Neural cell (in vitro differentiated cells): ENCODE data around the gene RAD9B. TPM values are rescaled to one million over a fixed set of nuclear protein-coding genes. Genes with fewer than 3 reads are reported as not detected.

Experiments
- H2AFZ ChIP-seq: fragments of 200-600, 300-800 bp; sonication (generic), shearing (Covaris generic); 2 replicates; pipeline ENCODE4 v1.6.0; 2014; ENCODE audit warnings: low read depth, mild to moderate bottlenecking, antibody characterized with exemption, low read length, moderate library complexity
- H3F3A ChIP-seq: fragments of 200-600 bp; shearing (Covaris generic); 2 replicates; pipeline ENCODE4 v1.6.1; 2016; ENCODE audit warnings: mild to moderate bottlenecking, moderate library complexity, mixed read lengths, antibody characterized with exemption, low read length; ENCODE audit not compliant: insufficient read depth, poor library complexity, severe bottlenecking
- H3K27ac ChIP-seq: fragments of 200-600, 300-800 bp; sonication (generic), shearing (Covaris generic); 2 replicates; pipeline ENCODE4 v1.5.1; 2014; ENCODE audit warnings: mild to moderate bottlenecking, low read length, moderate library complexity
- H3K27me3 ChIP-seq: fragments of 300-800, 200-600 bp; sonication (generic), shearing (Covaris generic); 2 replicates; pipeline ENCODE4 v1.6.0; 2014; ENCODE audit warnings: mild to moderate bottlenecking, low read depth, low read length, moderate library complexity; ENCODE audit not compliant: insufficient read depth
- H3K36me3 ChIP-seq: fragments of 300-800, 200-600 bp; sonication (generic), shearing (Covaris generic); 2 replicates; pipeline ENCODE4 v1.5.1; 2014; ENCODE audit warnings: mild to moderate bottlenecking, antibody characterized with exemption, low read length, moderate library complexity; ENCODE audit not compliant: insufficient read depth
- H3K4me2 ChIP-seq: fragments of 300-800, 200-600 bp; sonication (generic), shearing (Covaris generic); 2 replicates; pipeline ENCODE4 v1.6.0; 2014; ENCODE audit warnings: mild to moderate bottlenecking, low read length
- H3K4me3 ChIP-seq: fragments of 300-800, 200-600 bp; sonication (generic), shearing (Covaris generic); 2 replicates; pipeline ENCODE4 v1.5.1; 2014; ENCODE audit warnings: mild to moderate bottlenecking, low read length, moderate library complexity
- H3K79me2 ChIP-seq: fragments of 200-600 bp; shearing (Covaris generic); replicated peaks from 2 replicates; pipeline ENCODE4 v1.6.0; 2014; ENCODE audit warnings: mild to moderate bottlenecking, low read length, moderate library complexity; ENCODE audit not compliant: insufficient read depth
- H3K9ac ChIP-seq: fragments of 300-800, 200-600 bp; sonication (generic), shearing (Covaris generic); 2 replicates; pipeline ENCODE4 v1.6.1; 2016; ENCODE audit warnings: mild to moderate bottlenecking, low read length, mixed read lengths
- H3K9me2 ChIP-seq: fragments of 200-600 bp; shearing (Covaris generic); 2 replicates; pipeline ENCODE4 v1.6.1; 2016; ENCODE audit warnings: mild to moderate bottlenecking, low read length, mixed read lengths; ENCODE audit not compliant: insufficient read depth
- H3K9me3 ChIP-seq: fragments of 200-600, 300-800 bp; sonication (generic), shearing (Covaris generic); 2 replicates; pipeline ENCODE4 v1.6.1; 2016; ENCODE audit warnings: mild to moderate bottlenecking, mixed run types, low read length, moderate library complexity, mixed read lengths
- H4K20me1 ChIP-seq: fragments of 200-600 bp; shearing (Covaris generic); 2 replicates; pipeline ENCODE4 v1.6.1; 2016; ENCODE audit warnings: mild to moderate bottlenecking, mixed run types; ENCODE audit not compliant: insufficient read depth
- CTCF ChIP-seq: fragments of 450-650 bp; IDR thresholded peaks from 2 replicates; pipeline ENCODE4 v1.5.1; 2014; ENCODE audit warnings: antibody characterized with exemption, mild to moderate bottlenecking, moderate library complexity; ENCODE audit not compliant: poor library complexity, severe bottlenecking
- EP300 ChIP-seq: fragments of 450-650 bp; conservative IDR thresholded peaks from 2 replicates; pipeline ENCODE4 v1.6.1; 2014; ENCODE audit warnings: antibody characterized with exemption, mild to moderate bottlenecking, moderate library complexity; ENCODE audit not compliant: poor library complexity, severe bottlenecking
- EZH2 ChIP-seq: fragments of 200-600, 300-800 bp; shearing (Covaris generic), sonication (generic); IDR thresholded peaks from 2 replicates; pipeline ENCODE4 v1.6.1; 2014; ENCODE audit warnings: antibody characterized with exemption, low read length, borderline replicate concordance, mild to moderate bottlenecking; ENCODE audit not compliant: insufficient read depth, poor library complexity, severe bottlenecking
- MXI1 ChIP-seq: fragments of 450-650 bp; conservative IDR thresholded peaks from 2 replicates; pipeline ENCODE4 v1.6.1; 2014; ENCODE audit warnings: antibody characterized with exemption, mild to moderate bottlenecking; ENCODE audit not compliant: poor library complexity, severe bottlenecking
- POLR2AphosphoS5 ChIP-seq: IDR thresholded peaks from 2 replicates; pipeline ENCODE4 v1.6.1; 2012
- RAD21 ChIP-seq: fragments of 450-650 bp; conservative IDR thresholded peaks from 2 replicates; pipeline ENCODE4 v1.6.1; 2014; ENCODE audit warnings: antibody characterized with exemption, mild to moderate bottlenecking, moderate library complexity
- SMC3 ChIP-seq: fragments of 450-650 bp; conservative IDR thresholded peaks from 2 replicates; pipeline ENCODE4 v1.6.1; 2014; ENCODE audit warnings: antibody characterized with exemption, mild to moderate bottlenecking, moderate library complexity; ENCODE audit not compliant: poor library complexity
- TAF1 ChIP-seq: IDR thresholded peaks from 2 replicates; pipeline ENCODE4 v1.6.1; 2012; ENCODE audit warnings: low read depth
- polyA plus RNA-seq: library from polyadenylated mRNA; depleted of rRNA; stranded (reverse); fragments of >200 nt; gene quantifications from 2 replicates; pipeline ENCODE4 v1.2.3, GENCODE V29; 2014
- TF ChIP-seq, protein P1 (sequence below): IDR thresholded peaks from 2 replicates; pipeline ENCODE4 v1.6.1; 2012; ENCODE audit warnings: borderline replicate concordance

Gene RAD9B
- polyA plus RNA-seq, 1 donor from 2014 or later = 0.90 TPM

DNA sequence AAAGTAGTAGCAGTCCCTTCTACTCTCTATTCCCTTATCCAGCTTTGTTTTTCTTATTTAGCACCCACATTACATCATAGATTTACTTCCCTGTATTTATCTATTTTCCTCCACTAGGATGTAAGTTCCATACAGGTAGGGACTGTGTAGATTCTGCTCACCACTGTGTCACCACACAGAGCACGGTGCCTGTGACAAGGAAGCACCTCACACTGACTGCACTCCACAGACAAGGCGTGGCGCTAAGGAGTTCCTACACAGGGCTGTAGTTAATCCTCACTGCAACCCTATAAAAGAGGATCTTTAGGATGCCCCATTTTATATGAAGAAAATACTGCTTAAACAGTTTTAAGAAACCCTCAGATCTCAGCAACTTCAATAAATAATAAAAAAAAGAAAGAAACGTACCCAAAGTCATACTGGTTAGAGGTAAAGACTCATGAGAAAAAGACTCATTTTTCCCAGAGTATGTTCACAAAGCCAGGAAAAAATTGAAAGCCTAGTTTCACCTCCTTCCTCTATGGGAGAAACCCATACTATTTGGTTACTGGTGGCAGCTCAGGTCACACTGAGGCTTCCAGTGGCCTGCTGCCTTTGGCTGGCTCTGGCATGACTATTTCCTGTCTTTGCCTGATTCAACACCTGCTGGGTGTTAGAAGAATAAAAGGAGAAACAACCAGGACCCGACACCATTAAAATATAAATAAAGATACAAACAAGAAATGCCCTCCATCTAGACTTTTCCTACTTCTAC, 36.9 kb downstream of the RAD9B start:
- Histone ChIP-seq H4K20me1 (no peaks in the 10 kb centered on the region), H3K9me2 (no peaks in the 10 kb centered on the region), H3K27me3 (no peaks in the 10 kb centered on the region), H2AFZ (no peak overlapping the region), H3K79me2 (no peaks in the 10 kb centered on the region), H3K9me3 (no peaks in the 10 kb centered on the region), H3K36me3 (no peaks in the 10 kb centered on the region), H3F3A (no peaks in the 10 kb centered on the region), H3K9ac (no peak overlapping the region), H3K27ac (no peak overlapping the region), H3K4me2 (no peak overlapping the region), H3K4me3 (no peak overlapping the region)
- TF ChIP-seq, protein P1, sequence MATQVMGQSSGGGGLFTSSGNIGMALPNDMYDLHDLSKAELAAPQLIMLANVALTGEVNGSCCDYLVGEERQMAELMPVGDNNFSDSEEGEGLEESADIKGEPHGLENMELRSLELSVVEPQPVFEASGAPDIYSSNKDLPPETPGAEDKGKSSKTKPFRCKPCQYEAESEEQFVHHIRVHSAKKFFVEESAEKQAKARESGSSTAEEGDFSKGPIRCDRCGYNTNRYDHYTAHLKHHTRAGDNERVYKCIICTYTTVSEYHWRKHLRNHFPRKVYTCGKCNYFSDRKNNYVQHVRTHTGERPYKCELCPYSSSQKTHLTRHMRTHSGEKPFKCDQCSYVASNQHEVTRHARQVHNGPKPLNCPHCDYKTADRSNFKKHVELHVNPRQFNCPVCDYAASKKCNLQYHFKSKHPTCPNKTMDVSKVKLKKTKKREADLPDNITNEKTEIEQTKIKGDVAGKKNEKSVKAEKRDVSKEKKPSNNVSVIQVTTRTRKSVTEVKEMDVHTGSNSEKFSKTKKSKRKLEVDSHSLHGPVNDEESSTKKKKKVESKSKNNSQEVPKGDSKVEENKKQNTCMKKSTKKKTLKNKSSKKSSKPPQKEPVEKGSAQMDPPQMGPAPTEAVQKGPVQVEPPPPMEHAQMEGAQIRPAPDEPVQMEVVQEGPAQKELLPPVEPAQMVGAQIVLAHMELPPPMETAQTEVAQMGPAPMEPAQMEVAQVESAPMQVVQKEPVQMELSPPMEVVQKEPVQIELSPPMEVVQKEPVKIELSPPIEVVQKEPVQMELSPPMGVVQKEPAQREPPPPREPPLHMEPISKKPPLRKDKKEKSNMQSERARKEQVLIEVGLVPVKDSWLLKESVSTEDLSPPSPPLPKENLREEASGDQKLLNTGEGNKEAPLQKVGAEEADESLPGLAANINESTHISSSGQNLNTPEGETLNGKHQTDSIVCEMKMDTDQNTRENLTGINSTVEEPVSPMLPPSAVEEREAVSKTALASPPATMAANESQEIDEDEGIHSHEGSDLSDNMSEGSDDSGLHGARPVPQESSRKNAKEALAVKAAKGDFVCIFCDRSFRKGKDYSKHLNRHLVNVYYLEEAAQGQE = no peak
- TF ChIP-seq MXI1 = no peak
- no peak for TF ChIP-seq EP300
- no peak for TF ChIP-seq TAF1
- TF ChIP-seq RAD21 = no peak
- TF ChIP-seq SMC3 = no peak
- TF ChIP-seq CTCF = no peak
- no peak for TF ChIP-seq POLR2AphosphoS5
- TF ChIP-seq EZH2 = no peak

DNA sequence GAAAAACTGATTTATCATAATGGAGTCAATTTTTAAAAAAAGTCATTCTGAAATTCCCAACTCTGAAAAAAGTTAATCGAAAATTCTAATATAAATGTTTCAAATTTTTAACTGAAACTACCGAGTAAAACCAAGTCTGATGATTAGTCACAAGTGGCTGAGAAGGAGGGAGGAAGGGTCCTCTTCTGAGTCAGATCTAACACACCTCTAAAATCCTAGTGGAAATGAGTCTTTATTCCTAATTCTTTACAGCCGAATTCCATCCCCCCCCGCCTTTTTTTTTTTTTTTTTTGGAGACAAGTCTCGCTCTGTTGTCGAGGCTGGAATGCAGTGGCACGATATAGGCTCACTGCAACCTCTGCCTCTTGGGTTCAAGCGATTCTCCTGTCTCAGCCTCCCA, 37.9 kb downstream of the RAD9B start:
- no peak for TF ChIP-seq POLR2AphosphoS5
- TF ChIP-seq, protein P1 = no peak
- TF ChIP-seq MXI1 = no peak
- TF ChIP-seq RAD21 = no peak
- no peak for TF ChIP-seq EZH2
- no peak for TF ChIP-seq CTCF
- no peak for TF ChIP-seq EP300
- TF ChIP-seq SMC3 = no peak
- H3K9me2 ChIP-seq = no peaks in the 10 kb centered on the region
- H3K9me3 ChIP-seq = no peaks in the 10 kb centered on the region
- H2AFZ ChIP-seq = no peak overlapping the region
- no peak overlapping the region for H3K27ac ChIP-seq
- H3F3A ChIP-seq = no peaks in the 10 kb centered on the region
- no peaks in the 10 kb centered on the region for H3K36me3 ChIP-seq
- no peaks in the 10 kb centered on the region for H3K79me2 ChIP-seq
- no peaks in the 10 kb centered on the region for H4K20me1 ChIP-seq
- no peak overlapping the region for H3K4me3 ChIP-seq
- no peaks in the 10 kb centered on the region for H3K27me3 ChIP-seq
- H3K4me2 ChIP-seq = no peak overlapping the region
- no peak overlapping the region for H3K9ac ChIP-seq
